ENCODE measurements around the gene TP53I11.

TP53I11 gene

GRCh38 chr11:44917741-44918140 is 32.9 kb downstream of the TP53I11 start:
- no peak for DNase-seq (ENCODE audit: extremely low read depth, low read depth)
- H3K4me3 ChIP-seq (replicated peaks; ENCODE audit: low read depth, low read length), result no peak overlapping the region
- no peak for TF ChIP-seq CTCF (IDR thresholded peaks at IDR 0.05; ENCODE audit: low read depth, low read length, missing control alignments)

GRCh38 chr11:44916801-44917385 is 33.8 kb downstream of the TP53I11 start:
- no peak for DNase-seq (ENCODE audit: extremely low read depth, low read depth)
- TF ChIP-seq CTCF (IDR thresholded peaks at IDR 0.05; ENCODE audit: low read depth, low read length, missing control alignments), result no peak
- no peak overlapping the region for H3K4me3 ChIP-seq (replicated peaks; ENCODE audit: low read depth, low read length)

GRCh38 chr11:44916331-44916730 is 34.4 kb downstream of the TP53I11 start:
- no peak for DNase-seq (ENCODE audit: extremely low read depth, low read depth)
- no peak overlapping the region for H3K4me3 ChIP-seq (replicated peaks; ENCODE audit: low read depth, low read length)
- no peak for TF ChIP-seq CTCF (IDR thresholded peaks at IDR 0.05; ENCODE audit: low read depth, low read length, missing control alignments)

GRCh38 chr11:44915621-44916020 is 35.1 kb downstream of the TP53I11 start:
- TF ChIP-seq CTCF (IDR thresholded peaks at IDR 0.05; ENCODE audit: low read depth, low read length, missing control alignments), result no peak
- DNase-seq (ENCODE audit: extremely low read depth, low read depth), result no peak

GRCh38 chr11:44915004-44915403 is 35.7 kb downstream of the TP53I11 start:
- no peak for TF ChIP-seq CTCF (IDR thresholded peaks at IDR 0.05; ENCODE audit: low read depth, low read length, missing control alignments)
- no peak overlapping the region for H3K4me3 ChIP-seq (replicated peaks; ENCODE audit: low read depth, low read length)

More at GRCh38 chr11:44915621-44916020, 35.1 kb downstream of the TP53I11 start:
- no peak overlapping the region for H3K4me3 ChIP-seq (replicated peaks; ENCODE audit: low read depth, low read length)

GRCh38 chr11:44914105-44914504 is 36.6 kb downstream of the TP53I11 start:
- no peak overlapping the region for H3K4me3 ChIP-seq (replicated peaks; ENCODE audit: low read depth, low read length)
- no peak for DNase-seq (ENCODE audit: extremely low read depth, low read depth)
- no peak for TF ChIP-seq CTCF (IDR thresholded peaks at IDR 0.05; ENCODE audit: low read depth, low read length, missing control alignments)

More at GRCh38 chr11:44915004-44915403, 35.7 kb downstream of the TP53I11 start:
- no peak for DNase-seq (ENCODE audit: extremely low read depth, low read depth)

GRCh38 chr11:44913502-44913901 is 37.2 kb downstream of the TP53I11 start:
- no peak for TF ChIP-seq CTCF (IDR thresholded peaks at IDR 0.05; ENCODE audit: low read depth, low read length, missing control alignments)

More at GRCh38 chr11:44913502-44913901, 37.2 kb downstream of the TP53I11 start:
- DNase-seq (ENCODE audit: extremely low read depth, low read depth), result no peak
- no peak overlapping the region for H3K4me3 ChIP-seq (replicated peaks; ENCODE audit: low read depth, low read length)
